Immature natural killer cell (primary cell): ENCODE measurements around the gene HMGB4. TPM values are rescaled to one million over a fixed set of nuclear protein-coding genes. Genes with fewer than 3 reads are reported as not detected.

Experiments used
- DNase-seq, 3 donors: peaks; one replicate each; pipeline ENCODE4 v3.0.0; 2022; ENCODE audit warnings: mixed read lengths in 1 of 3
- H3K27ac Mint-ChIP-seq, 6 donors: one replicate each; pipeline ENCODE4 v1.8.0; 2020; ENCODE audit warnings: mixed read lengths in 6 of 6, mild to moderate bottlenecking in 5 of 6, inconsistent platforms in 4 of 6, moderate library complexity in 3 of 6
- H3K27me3 Mint-ChIP-seq, 3 donors: one replicate each; pipeline ENCODE4 v1.8.0; 2020 to 2021; ENCODE audit warnings: low read depth in 3 of 3, mild to moderate bottlenecking in 3 of 3, mixed read lengths in 3 of 3, moderate library complexity in 3 of 3, inconsistent platforms in 1 of 3
- H3K36me3 Mint-ChIP-seq, 3 donors: one replicate each; pipeline ENCODE4 v1.8.0; 2020; ENCODE audit warnings: mixed read lengths in 3 of 3, inconsistent platforms in 2 of 3, mild to moderate bottlenecking in 2 of 3
- H3K4me1 Mint-ChIP-seq, 2 donors: one replicate each; pipeline ENCODE4 v1.8.0; 2020; ENCODE audit warnings: inconsistent platforms in 2 of 2, mild to moderate bottlenecking in 2 of 2, mixed read lengths in 2 of 2, moderate library complexity in 1 of 2
- H3K4me3 Mint-ChIP-seq, 5 donors: one replicate each; pipeline ENCODE4 v1.8.0; 2020; ENCODE audit warnings: mild to moderate bottlenecking in 5 of 5, mixed read lengths in 5 of 5, inconsistent platforms in 3 of 5, moderate library complexity in 3 of 5
- H3K9me3 Mint-ChIP-seq, 6 donors: one replicate each; pipeline ENCODE4 v1.8.0; 2020; ENCODE audit warnings: mild to moderate bottlenecking in 6 of 6, mixed read lengths in 6 of 6, inconsistent platforms in 4 of 6, moderate library complexity in 3 of 6
- polyA plus RNA-seq, 3 donors: library from polyadenylated mRNA; unstranded; fragments of 300-500 nt; fragmentation: Illumina TruSeq; gene quantifications; one replicate each; pipeline ENCODE4 v1.2.3, GENCODE V29; 2021

HMGB4 gene
- polyA plus RNA-seq, 3 donors from 2014 or later = not detected

- DNase-seq = no peak
- H3K9me3 Mint-ChIP-seq = peaks cover 0 to 1% (median 0%) of the 10 kb centered on the region in 6 donors
- peaks cover 2 to 7% (median 6%) of the 10 kb centered on the region in 3 donors for H3K27me3 Mint-ChIP-seq
- H3K4me1 Mint-ChIP-seq = no peaks in the 10 kb centered on the region
- H3K4me3 Mint-ChIP-seq = no peak overlapping the region
- H3K36me3 Mint-ChIP-seq = no peaks in the 10 kb centered on the region
- no peak overlapping the region for H3K27ac Mint-ChIP-seq
These were observed 37.2 kb upstream of the HMGB4 start for GRCh38 chr1:33826711-33827110.

DNA sequence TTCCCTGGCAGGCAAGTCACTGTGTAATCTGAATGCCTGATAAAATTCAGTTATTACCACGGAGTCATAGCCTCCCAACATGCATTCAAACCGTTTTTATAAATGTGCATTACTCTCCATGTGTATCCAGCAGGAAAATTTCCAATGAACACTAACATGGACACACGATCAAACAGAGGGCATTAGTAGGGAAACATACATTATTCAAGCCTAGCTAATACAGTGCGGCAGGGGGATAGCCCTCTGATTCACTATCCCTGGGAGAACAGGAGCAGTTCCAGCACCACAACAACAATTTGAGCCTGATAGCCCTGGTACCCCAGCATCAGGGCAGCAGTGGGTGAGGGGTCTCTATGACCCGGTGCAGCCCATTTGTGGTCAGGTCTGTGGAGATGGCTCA lies 35.8 kb upstream of the HMGB4 start:
- no peak overlapping the region for H3K27ac Mint-ChIP-seq
- peaks cover 0 to 1% (median 0%) of the 10 kb centered on the region in 6 donors for H3K9me3 Mint-ChIP-seq
- H3K4me3 Mint-ChIP-seq = no peak overlapping the region
- H3K27me3 Mint-ChIP-seq = peaks cover 2 to 6% (median 4%) of the 10 kb centered on the region in 3 donors
- H3K36me3 Mint-ChIP-seq = no peaks in the 10 kb centered on the region
- H3K4me1 Mint-ChIP-seq = no peaks in the 10 kb centered on the region
- DNase-seq = no peak

GRCh38 chr1:33828654-33829053 lies 35.2 kb upstream of the HMGB4 start:
- H3K27ac Mint-ChIP-seq = no peak overlapping the region
- H3K36me3 Mint-ChIP-seq = no peaks in the 10 kb centered on the region
- no peak overlapping the region for H3K4me3 Mint-ChIP-seq
- peaks cover 2 to 6% (median 4%) of the 10 kb centered on the region in 3 donors for H3K27me3 Mint-ChIP-seq
- peaks cover 0 to 1% (median 0%) of the 10 kb centered on the region in 6 donors for H3K9me3 Mint-ChIP-seq
- no peak for DNase-seq
- no peaks in the 10 kb centered on the region for H3K4me1 Mint-ChIP-seq

DNA sequence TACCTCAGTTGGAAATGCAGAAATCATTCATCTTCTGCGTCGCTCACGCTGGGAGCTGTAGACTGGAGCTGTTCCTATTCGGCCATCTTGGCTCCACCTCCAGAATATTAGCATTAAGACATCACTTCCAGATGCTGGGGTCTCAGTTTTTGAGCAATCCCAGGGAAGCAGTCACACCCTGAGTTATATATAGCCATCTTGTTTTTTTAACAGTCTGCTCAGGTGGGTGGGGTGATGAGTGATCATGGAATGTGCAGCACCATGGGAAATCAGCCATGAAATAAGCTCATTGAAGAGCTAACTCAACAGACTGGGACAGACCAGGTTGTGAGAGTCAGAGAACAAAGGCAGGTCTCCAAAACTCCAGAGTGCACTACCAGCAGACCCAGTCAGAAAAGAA lies 27.0 kb upstream of the HMGB4 start:
- Mint-ChIP-seq H3K4me3 (no peak overlapping the region), H3K9me3 (peaks cover 0 to 3% (median 0%) of the 10 kb centered on the region in 6 donors), H3K27ac (no peak overlapping the region), H3K27me3 (peaks cover 0 to 2% (median 0%) of the 10 kb centered on the region in 3 donors), H3K36me3 (no peaks in the 10 kb centered on the region), H3K4me1 (no peaks in the 10 kb centered on the region)
- DNase-seq = no peak

DNA sequence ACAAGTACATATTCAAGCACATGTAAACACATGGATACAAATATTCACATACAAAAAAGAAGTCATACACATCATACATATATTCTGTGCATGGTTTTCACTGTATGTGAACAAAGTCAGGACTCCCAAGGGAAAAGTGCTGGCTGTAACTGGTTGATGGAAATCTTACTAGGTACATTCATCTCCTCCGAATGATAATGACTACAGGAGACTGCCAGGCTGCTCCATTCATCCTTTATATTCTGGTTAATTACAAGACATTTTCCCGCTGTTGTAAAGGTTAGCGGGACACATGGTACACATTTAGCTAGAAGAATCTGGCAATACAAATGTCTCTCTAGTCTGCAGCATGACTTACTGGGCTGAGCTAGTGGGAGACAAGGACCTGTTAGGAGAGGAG lies 26.2 kb upstream of the HMGB4 start:
- DNase-seq = no peak
- no peak overlapping the region for H3K4me3 Mint-ChIP-seq
- peaks cover 0 to 4% (median 0%) of the 10 kb centered on the region in 3 donors for H3K27me3 Mint-ChIP-seq
- H3K36me3 Mint-ChIP-seq = no peaks in the 10 kb centered on the region
- no peak overlapping the region for H3K27ac Mint-ChIP-seq
- no peaks in the 10 kb centered on the region for H3K4me1 Mint-ChIP-seq
- H3K9me3 Mint-ChIP-seq = peaks cover 0 to 3% (median 0%) of the 10 kb centered on the region in 6 donors

- Mint-ChIP-seq H3K27ac (no peak overlapping the region), H3K36me3 (no peaks in the 10 kb centered on the region), H3K9me3 (peaks cover 0 to 3% (median 0%) of the 10 kb centered on the region in 6 donors), H3K4me3 (no peak overlapping the region), H3K4me1 (no peaks in the 10 kb centered on the region), H3K27me3 (peaks cover 0 to 6% (median 0%) of the 10 kb centered on the region in 3 donors)
- no peak for DNase-seq
These were observed 22.4 kb upstream of the HMGB4 start for GRCh38 chr1:33841494-33841893.

DNA sequence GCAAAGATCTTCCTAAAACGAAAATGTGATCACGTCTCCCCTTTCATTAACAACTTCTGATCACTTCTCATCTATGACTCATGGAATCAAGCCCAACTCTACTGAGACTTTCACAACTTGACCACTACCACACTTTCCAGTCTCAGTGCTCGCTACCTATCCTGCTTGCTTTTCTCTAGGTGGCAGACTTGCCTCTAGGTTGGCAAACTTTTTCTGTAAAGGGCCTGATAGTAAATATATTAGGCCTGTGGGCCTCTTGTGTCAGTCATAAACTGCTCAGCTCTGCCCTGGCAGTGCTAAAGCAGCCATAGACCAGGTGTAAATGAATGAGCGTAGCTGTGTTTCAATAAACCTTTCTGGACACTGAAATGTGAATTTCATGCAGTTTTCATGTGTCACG lies 21.5 kb upstream of the HMGB4 start:
- H3K27ac Mint-ChIP-seq = no peak overlapping the region
- H3K36me3 Mint-ChIP-seq = no peaks in the 10 kb centered on the region
- H3K9me3 Mint-ChIP-seq = peaks cover 0 to 3% (median 0%) of the 10 kb centered on the region in 6 donors
- H3K4me1 Mint-ChIP-seq = no peaks in the 10 kb centered on the region
- peak in 1 of 3 donors; percentile 1 for DNase-seq
- H3K27me3 Mint-ChIP-seq = peaks cover 0 to 6% (median 0%) of the 10 kb centered on the region in 3 donors
- no peak overlapping the region for H3K4me3 Mint-ChIP-seq

DNA sequence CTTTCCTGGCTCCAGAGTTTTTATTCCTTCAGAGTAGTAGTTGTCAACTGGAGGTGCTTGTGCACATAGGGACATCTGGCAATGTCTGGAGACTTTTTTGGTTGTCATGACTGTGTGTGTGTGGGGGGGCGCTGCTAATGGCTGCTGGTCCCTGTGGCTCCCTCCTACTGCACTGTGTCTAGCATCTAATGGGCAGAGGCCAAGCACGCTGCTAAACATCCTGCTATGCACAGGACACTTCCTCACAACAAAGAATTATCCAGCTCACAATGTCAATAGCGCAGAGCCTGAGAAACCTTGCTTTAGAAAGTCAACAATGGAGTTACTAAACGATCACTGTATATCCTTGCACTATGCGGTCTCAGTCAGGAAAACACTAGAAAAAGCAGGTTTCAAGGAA lies 19.7 kb upstream of the HMGB4 start:
- no peaks in the 10 kb centered on the region for H3K4me1 Mint-ChIP-seq
- H3K27me3 Mint-ChIP-seq = peaks cover 2 to 4% (median 3%) of the 10 kb centered on the region in 3 donors
- no peak for DNase-seq
- H3K27ac Mint-ChIP-seq = no peak overlapping the region
- no peaks in the 10 kb centered on the region for H3K9me3 Mint-ChIP-seq
- H3K4me3 Mint-ChIP-seq = no peak overlapping the region
- no peaks in the 10 kb centered on the region for H3K36me3 Mint-ChIP-seq

GRCh38 chr1:33846861-33847260 lies 17.0 kb upstream of the HMGB4 start:
- H3K4me1 Mint-ChIP-seq = no peaks in the 10 kb centered on the region
- H3K36me3 Mint-ChIP-seq = no peaks in the 10 kb centered on the region
- no peak overlapping the region for H3K4me3 Mint-ChIP-seq
- H3K27ac Mint-ChIP-seq = no peak overlapping the region
- H3K9me3 Mint-ChIP-seq = no peaks in the 10 kb centered on the region
- no peak for DNase-seq
- peaks cover 3 to 6% (median 4%) of the 10 kb centered on the region in 3 donors for H3K27me3 Mint-ChIP-seq

DNA sequence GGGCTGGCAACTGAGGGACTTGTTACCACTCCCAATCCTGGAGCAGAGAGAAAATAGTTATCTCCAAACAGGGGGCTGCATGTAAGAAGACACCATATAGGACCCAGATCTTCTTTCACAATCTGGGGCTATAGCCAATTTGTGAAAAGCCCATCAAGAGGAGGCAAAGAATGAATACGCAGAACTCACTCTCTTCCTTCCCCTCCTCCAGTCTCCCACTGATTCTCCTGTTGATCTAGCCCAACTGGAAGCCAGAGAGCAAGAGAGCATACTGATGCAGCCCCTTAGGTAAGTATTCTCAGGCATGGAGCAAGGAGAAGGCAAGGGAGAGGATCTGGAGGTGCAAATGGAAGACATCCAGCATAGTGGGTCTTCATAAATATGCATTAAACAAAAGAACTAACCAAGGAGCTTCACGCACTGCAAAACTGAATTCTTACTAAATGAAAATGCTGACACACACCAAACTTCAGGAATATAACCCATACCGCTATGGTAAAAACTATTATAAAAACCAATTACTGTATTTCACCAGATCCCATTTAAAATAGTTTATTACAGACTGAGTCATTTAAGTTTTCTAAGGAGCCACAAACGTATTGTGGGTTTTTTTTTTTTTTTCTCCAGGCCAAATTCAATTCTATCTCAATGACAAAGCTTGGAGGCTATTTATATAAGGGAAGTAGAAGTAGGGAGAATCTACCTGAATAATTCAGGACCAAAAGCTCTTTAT lies 15.5 kb upstream of the HMGB4 start:
- peaks cover 4 to 6% (median 6%) of the 10 kb centered on the region in 3 donors for H3K27me3 Mint-ChIP-seq
- H3K36me3 Mint-ChIP-seq = no peaks in the 10 kb centered on the region
- H3K4me1 Mint-ChIP-seq = no peaks in the 10 kb centered on the region
- DNase-seq = no peak
- no peaks in the 10 kb centered on the region for H3K9me3 Mint-ChIP-seq
- H3K4me3 Mint-ChIP-seq = no peak overlapping the region
- H3K27ac Mint-ChIP-seq = no peak overlapping the region

DNA sequence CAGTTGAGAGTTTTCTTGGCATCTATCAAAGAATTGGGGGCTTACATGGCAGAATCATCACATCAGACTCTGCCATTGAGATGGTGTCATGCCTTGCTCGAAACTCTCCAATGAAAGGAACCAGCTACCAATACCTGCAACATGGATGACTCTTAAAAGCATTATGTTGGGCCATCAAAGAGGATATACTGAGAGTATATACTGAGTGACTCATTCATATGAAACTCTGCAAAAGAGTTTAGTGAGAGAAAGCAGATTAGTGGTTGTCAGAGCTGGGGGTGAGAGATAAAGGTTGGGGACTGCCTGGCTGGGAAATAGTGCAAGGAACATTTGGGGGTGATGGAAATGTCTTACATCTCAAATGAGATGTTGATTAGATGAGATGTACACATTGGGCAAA lies 14.7 kb upstream of the HMGB4 start:
- no peaks in the 10 kb centered on the region for H3K9me3 Mint-ChIP-seq
- DNase-seq = no peak
- no peaks in the 10 kb centered on the region for H3K36me3 Mint-ChIP-seq
- no peak overlapping the region for H3K4me3 Mint-ChIP-seq
- peaks cover 4 to 6% (median 6%) of the 10 kb centered on the region in 3 donors for H3K27me3 Mint-ChIP-seq
- no peak overlapping the region for H3K27ac Mint-ChIP-seq
- H3K4me1 Mint-ChIP-seq = no peaks in the 10 kb centered on the region

GRCh38 chr1:33850481-33850880 lies 13.4 kb upstream of the HMGB4 start:
- no peak overlapping the region for H3K4me3 Mint-ChIP-seq
- no peaks in the 10 kb centered on the region for H3K4me1 Mint-ChIP-seq
- DNase-seq = no peak
- H3K27me3 Mint-ChIP-seq = peaks cover 6% of the 10 kb centered on the region in 3 donors
- H3K36me3 Mint-ChIP-seq = no peaks in the 10 kb centered on the region
- H3K9me3 Mint-ChIP-seq = no peaks in the 10 kb centered on the region
- no peak overlapping the region for H3K27ac Mint-ChIP-seq

DNA sequence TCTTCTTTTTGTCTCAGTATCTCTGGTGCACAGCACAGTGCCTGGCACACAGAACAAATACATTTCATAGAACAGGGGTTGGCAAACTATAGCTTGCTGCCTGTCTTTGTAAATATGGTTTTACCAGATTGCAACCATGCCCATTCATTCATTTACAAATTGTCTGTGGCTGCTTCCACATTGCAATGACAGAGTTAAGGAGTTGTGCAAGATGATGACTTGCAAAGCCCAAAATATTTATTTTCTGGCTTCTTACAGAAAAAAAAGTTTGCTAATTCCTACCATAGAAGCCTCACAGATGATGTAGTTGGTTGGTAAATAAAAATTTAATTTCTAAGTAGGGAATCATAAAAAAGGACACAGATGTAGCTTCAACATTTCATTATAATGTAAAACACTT lies 11.2 kb upstream of the HMGB4 start:
- H3K27ac Mint-ChIP-seq = no peak overlapping the region
- peaks cover 4 to 11% (median 7%) of the 10 kb centered on the region in 3 donors for H3K27me3 Mint-ChIP-seq
- no peaks in the 10 kb centered on the region for H3K9me3 Mint-ChIP-seq
- no peaks in the 10 kb centered on the region for H3K4me1 Mint-ChIP-seq
- no peak overlapping the region for H3K4me3 Mint-ChIP-seq
- no peak for DNase-seq
- no peaks in the 10 kb centered on the region for H3K36me3 Mint-ChIP-seq

- H3K27ac Mint-ChIP-seq = no peak overlapping the region
These were observed 10.4 kb upstream of the HMGB4 start for GRCh38 chr1:33853431-33853830.

GRCh38 chr1:33854091-33854490 lies 9.8 kb upstream of the HMGB4 start:
- Mint-ChIP-seq H3K4me1 (no peaks in the 10 kb centered on the region), H3K9me3 (no peaks in the 10 kb centered on the region), H3K27me3 (peaks cover 4 to 10% (median 4%) of the 10 kb centered on the region in 3 donors), H3K27ac (no peak overlapping the region), H3K36me3 (no peaks in the 10 kb centered on the region), H3K4me3 (no peak overlapping the region)
- no peak for DNase-seq

More at GRCh38 chr1:33853431-33853830, 10.4 kb upstream of the HMGB4 start:
- Mint-ChIP-seq H3K4me3 (no peak overlapping the region), H3K4me1 (no peaks in the 10 kb centered on the region), H3K36me3 (no peaks in the 10 kb centered on the region), H3K27me3 (peaks cover 4 to 11% (median 4%) of the 10 kb centered on the region in 3 donors), H3K9me3 (no peaks in the 10 kb centered on the region)
- no peak for DNase-seq
